Endothelial cell of umbilical vein (primary cell): Measurements from ENCODE around the gene SPEM2. TPM values are rescaled to one million over a fixed set of nuclear protein-coding genes. Genes with fewer than 3 reads are reported as not detected.

Source experiments
- BruUV-seq: library from RNA; stranded (reverse); fragments of 400-500 nt; replicated peaks from 2 replicates; lab custom pipeline; 2021; lab: Mats Ljungman, UMichigan
- CTCF ChIA-PET: fragments of 300-600, 350-600 bp; sonication (Branson Sonifier 250); formaldehyde crosslinking; loops from one replicate; lab custom pipeline; 2021; ENCODE audit warnings: antibody characterized with exemption, inconsistent platforms; lab: Charles Lee
- POLR2A ChIA-PET: fragments of 300-600, 350-600 bp; sonication (Branson Sonifier 250); formaldehyde crosslinking; loops from one replicate; lab custom pipeline; 2021; ENCODE audit warnings: antibody characterized with exemption, inconsistent platforms; lab: Charles Lee
- DNase-seq: peaks from one replicate; pipeline ENCODE4 v3.0.0-alpha.2; 2011; ENCODE audit warnings: low read depth, low spot score
- FAIRE-seq: peaks from 2 replicates; lab custom pipeline; 2011; peaks lifted over from hg19 to GRCh38; lab: Jason Lieb, UNC
- H2AFZ ChIP-seq: 2 replicates; pipeline ENCODE4 v1.6.0; 2012; ENCODE audit warnings: low read depth, low read length, control low read depth, inconsistent platforms
- H3K27ac ChIP-seq: 2 replicates; pipeline ENCODE4 v1.5.1; 2011; ENCODE audit warnings: low read depth, mild to moderate bottlenecking, control low read depth, low read length, moderate library complexity; ENCODE audit not compliant: insufficient read depth
- H3K27me3 ChIP-seq, 2 experiments: 2 replicates each; pipeline versions ENCODE4 v1.6.0 to v1.6.1; 2011; ENCODE audit warnings: low read length in 2 of 2, mixed read lengths in 1 of 2; ENCODE audit not compliant: control insufficient read depth in 2 of 2, insufficient read depth in 2 of 2
- H3K36me3 ChIP-seq, 2 experiments: 2 replicates in 1 of 2; 3 replicates in 1 of 2; pipeline ENCODE4 v1.5.1; 2011; ENCODE audit warnings: low read length in 2 of 2, mild to moderate bottlenecking in 1 of 2, moderate library complexity in 1 of 2; ENCODE audit not compliant: control insufficient read depth in 2 of 2, insufficient read depth in 2 of 2; ENCODE audit errors: extremely low read depth in 1 of 2
- H3K4me1 ChIP-seq: 3 replicates; pipeline ENCODE4 v1.5.1; 2011; ENCODE audit warnings: mild to moderate bottlenecking, low read length; ENCODE audit not compliant: control insufficient read depth, insufficient read depth; ENCODE audit errors: extremely low read depth
- H3K4me2 ChIP-seq: 2 replicates; pipeline ENCODE4 v1.6.1; 2011; ENCODE audit warnings: low read length, control low read depth, mixed read lengths; ENCODE audit not compliant: insufficient read depth
- H3K4me3 ChIP-seq, 3 experiments: fragments of 200-600 bp in 1 of 3; sonication (generic), shearing (Covaris generic) in 1 of 3; replicated peaks in 1 of 3; 2 replicates each; pipeline ENCODE4 v1.5.1; 2011 to 2016; ENCODE audit warnings: control low read depth in 3 of 3, low read length in 3 of 3, mild to moderate bottlenecking in 2 of 3, inconsistent platforms in 1 of 3, low read depth in 1 of 3, moderate library complexity in 1 of 3; ENCODE audit not compliant: insufficient read depth in 1 of 3
- H3K79me2 ChIP-seq: 2 replicates; pipeline ENCODE4 v1.6.0; 2012; ENCODE audit warnings: low read length, inconsistent platforms; ENCODE audit not compliant: control insufficient read depth, insufficient read depth
- H3K9ac ChIP-seq: replicated peaks from 2 replicates; pipeline ENCODE3; 2011; ENCODE audit warnings: low read length, control low read depth; ENCODE audit not compliant: insufficient read depth; ENCODE audit errors: extremely low read depth
- H3K9me1 ChIP-seq: replicated peaks from 3 replicates; pipeline ENCODE4 v1.6.0; 2011; ENCODE audit warnings: mild to moderate bottlenecking, low read length; ENCODE audit not compliant: control insufficient read depth, insufficient read depth; ENCODE audit errors: extremely low read depth
- H3K9me3 ChIP-seq: replicated peaks from 2 replicates; pipeline ENCODE4 v1.5.1; 2012; ENCODE audit warnings: low read length, inconsistent platforms; ENCODE audit not compliant: control insufficient read depth, insufficient read depth
- H4K20me1 ChIP-seq: replicated peaks from 2 replicates; pipeline ENCODE3; 2011; ENCODE audit warnings: mild to moderate bottlenecking, low read length; ENCODE audit not compliant: control insufficient read depth, insufficient read depth; ENCODE audit errors: extremely low read depth
- CTCF ChIP-seq, 2 donors: IDR thresholded peaks; 1 replicate in 1 of 2; 2 replicates in 1 of 2; pipeline ENCODE4 v1.5.1; 2011; ENCODE audit warnings: low read length in 2 of 2, mild to moderate bottlenecking in 2 of 2, moderate library complexity in 2 of 2, control low read depth in 1 of 2, inconsistent platforms in 1 of 2, low read depth in 1 of 2; ENCODE audit not compliant: insufficient read depth in 1 of 2; ENCODE audit errors: extremely low read depth in 1 of 2
- FOS ChIP-seq: IDR thresholded peaks from 2 replicates; pipeline ENCODE4 v1.6.1; 2011; ENCODE audit warnings: mild to moderate bottlenecking, low read length, moderate library complexity, borderline replicate concordance; ENCODE audit not compliant: insufficient read depth
- GATA2 ChIP-seq: IDR thresholded peaks from 2 replicates; pipeline ENCODE4 v1.7.0; 2011; ENCODE audit warnings: low read depth, mild to moderate bottlenecking, moderate library complexity, mixed read lengths, low read length; ENCODE audit not compliant: insufficient read length, insufficient read depth
- JUN ChIP-seq: IDR thresholded peaks from 2 replicates; pipeline ENCODE4 v1.6.1; 2011; ENCODE audit warnings: borderline replicate concordance, low read depth; ENCODE audit not compliant: insufficient read length, insufficient read depth
- MYC ChIP-seq: IDR thresholded peaks from one replicate; pipeline ENCODE4 v1.6.1; 2011; ENCODE audit warnings: mild to moderate bottlenecking, low read depth, low read length
- POLR2A ChIP-seq: IDR thresholded peaks from 2 replicates; pipeline ENCODE4 v1.6.1; 2012; ENCODE audit warnings: low read depth, mild to moderate bottlenecking, control low read depth, low read length
- POLR2AphosphoS5 ChIP-seq: IDR thresholded peaks from 2 replicates; pipeline ENCODE4 v1.6.1; 2012; ENCODE audit warnings: low read depth, mild to moderate bottlenecking, control low read depth, low read length, moderate library complexity; ENCODE audit not compliant: insufficient read depth
- dilution Hi-C: fragments of 300-500 bp; cut with MboI; formaldehyde crosslinking; loops from one replicate; pipeline ENCODE4 v1.15.0; 2019; ENCODE audit warnings: low sequenced_read_pairs; ENCODE audit not compliant: extremely low pct_ligation_motif_present
- intact Hi-C: fragments of 100-400 bp; cut with micrococcal nuclease; formaldehyde crosslinking; loops from one replicate; pipeline ENCODE4 v1.10.0; 2022
- polyA plus RNA-seq, 4 experiments: library from polyadenylated mRNA; depleted of rRNA in 3 of 4; stranded (reverse) in 3 of 4; unstranded in 1 of 4; fragments of >200 nt; gene quantifications; 2 replicates each; pipeline versions ENCODE4 v1.2.1 to v1.2.3, GENCODE V29; 2011 to 2012; ENCODE audit warnings: missing spikeins in 1 of 4
- total RNA-seq: library from RNA; stranded (reverse); gene quantifications from 2 replicates; pipeline ENCODE4 v1.2.3, GENCODE V29; 2021
- TF ChIP-seq, protein P1 (sequence below): IDR thresholded peaks from 2 replicates; pipeline ENCODE4 v1.6.1; 2011; ENCODE audit not compliant: insufficient read depth, insufficient read length

Gene SPEM2
- total and polyA plus RNA-seq, 2 donors (not counting 3 experiments of a cell fraction or from before 2014, with no cell fraction given): not detected

DNA sequence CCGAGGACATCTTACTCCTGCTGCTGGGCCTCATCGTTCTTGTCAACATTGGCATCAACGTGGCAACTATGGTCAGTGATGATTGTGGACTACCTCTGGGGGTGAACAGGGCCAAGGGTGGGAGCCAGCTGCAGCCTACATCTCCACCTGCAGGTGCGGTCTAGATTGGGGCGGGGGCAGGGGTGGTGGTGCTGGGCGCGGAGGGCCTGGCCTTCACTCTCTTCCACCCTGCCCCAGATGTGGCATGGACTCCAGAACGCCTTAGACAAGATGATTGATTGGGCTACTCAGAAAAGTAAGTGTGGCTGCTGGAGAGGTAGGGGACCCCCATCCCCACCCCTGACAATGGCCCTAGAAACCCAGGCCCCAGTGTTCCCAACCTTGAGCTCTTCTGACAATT, 340 bp downstream of the SPEM2 start:
- TF ChIP-seq POLR2AphosphoS5 (no peak), FOS (no peak), MYC (no peak), POLR2A (no peak), GATA2 (no peak), JUN (no peak), CTCF (IDR thresholded peaks at IDR 0.05; ENCODE audit: extremely low read depth in 1 of 2, insufficient read depth in 1 of 2, low read depth in 1 of 2, low read length in 2 of 2) (no peak)
- TF ChIP-seq, protein P1, sequence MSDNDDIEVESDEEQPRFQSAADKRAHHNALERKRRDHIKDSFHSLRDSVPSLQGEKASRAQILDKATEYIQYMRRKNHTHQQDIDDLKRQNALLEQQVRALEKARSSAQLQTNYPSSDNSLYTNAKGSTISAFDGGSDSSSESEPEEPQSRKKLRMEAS: no peak
- dilution Hi-C loops: no loop called here
- no peak overlapping the region for H3K9ac ChIP-seq
- ChIA-PET POLR2A (no interaction called here), CTCF (interaction anchor here (2.2 kb wide), 1 partner anchor 70 kb away, joined by 5 read pairs; no protein-coding TSS in a partner anchor)
- no peak overlapping the region for H3K4me3 ChIP-seq
- H2AFZ ChIP-seq: no peak overlapping the region
- FAIRE-seq: no peak
- H3K27ac ChIP-seq: no peak overlapping the region
- no peaks in the 10 kb centered on the region for H3K79me2 ChIP-seq
- no peaks in the 10 kb centered on the region for H4K20me1 ChIP-seq
- intact Hi-C loops: no loop called here
- H3K4me1 ChIP-seq: no peaks in the 10 kb centered on the region
- H3K9me3 ChIP-seq: no peaks in the 10 kb centered on the region
- no peak for DNase-seq
- no peaks in the 10 kb centered on the region for H3K36me3 ChIP-seq
- no peak overlapping the region for H3K4me2 ChIP-seq
- no peaks in the 10 kb centered on the region for H3K27me3 ChIP-seq
- no TSS peak for BruUV-seq
- no peaks in the 10 kb centered on the region for H3K9me1 ChIP-seq
